ENCODE results near the gene HOXD9.

DNA sequence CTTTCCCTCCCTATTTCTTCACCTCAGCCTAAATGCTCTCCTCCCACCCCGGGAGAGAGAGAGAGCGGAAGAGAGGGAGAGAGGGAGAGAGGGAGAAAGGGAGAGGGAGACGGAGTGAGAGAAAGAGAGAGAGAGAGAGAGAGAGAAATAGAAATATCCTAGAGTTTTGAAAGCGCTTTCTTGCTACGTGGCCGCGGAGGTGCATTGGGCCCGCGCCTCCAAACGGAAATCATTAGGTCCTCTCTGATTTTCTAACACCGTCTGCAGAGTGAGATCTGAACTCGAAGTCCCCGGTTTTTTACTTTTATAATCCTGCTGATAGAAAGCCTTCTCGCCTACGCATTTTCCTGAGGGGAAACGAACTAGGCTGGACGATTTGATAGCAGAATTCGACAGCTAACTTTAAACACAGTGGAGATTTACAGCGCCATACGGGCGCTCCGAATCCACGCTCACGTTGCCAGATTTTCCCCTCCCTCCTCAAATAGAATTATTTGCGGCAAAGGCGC is 37.9 kb upstream of the HOXD9 start:
- TF ChIP-seq, protein P1, sequence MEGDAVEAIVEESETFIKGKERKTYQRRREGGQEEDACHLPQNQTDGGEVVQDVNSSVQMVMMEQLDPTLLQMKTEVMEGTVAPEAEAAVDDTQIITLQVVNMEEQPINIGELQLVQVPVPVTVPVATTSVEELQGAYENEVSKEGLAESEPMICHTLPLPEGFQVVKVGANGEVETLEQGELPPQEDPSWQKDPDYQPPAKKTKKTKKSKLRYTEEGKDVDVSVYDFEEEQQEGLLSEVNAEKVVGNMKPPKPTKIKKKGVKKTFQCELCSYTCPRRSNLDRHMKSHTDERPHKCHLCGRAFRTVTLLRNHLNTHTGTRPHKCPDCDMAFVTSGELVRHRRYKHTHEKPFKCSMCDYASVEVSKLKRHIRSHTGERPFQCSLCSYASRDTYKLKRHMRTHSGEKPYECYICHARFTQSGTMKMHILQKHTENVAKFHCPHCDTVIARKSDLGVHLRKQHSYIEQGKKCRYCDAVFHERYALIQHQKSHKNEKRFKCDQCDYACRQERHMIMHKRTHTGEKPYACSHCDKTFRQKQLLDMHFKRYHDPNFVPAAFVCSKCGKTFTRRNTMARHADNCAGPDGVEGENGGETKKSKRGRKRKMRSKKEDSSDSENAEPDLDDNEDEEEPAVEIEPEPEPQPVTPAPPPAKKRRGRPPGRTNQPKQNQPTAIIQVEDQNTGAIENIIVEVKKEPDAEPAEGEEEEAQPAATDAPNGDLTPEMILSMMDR (IDR thresholded peaks at IDR 0.05): no peak
- TF ChIP-seq POLR2A (IDR thresholded peaks at IDR 0.05): no peak
- no peak for TF ChIP-seq POLR2AphosphoS5 (IDR thresholded peaks at IDR 0.05)
- no peak for TF ChIP-seq EP300 (IDR thresholded peaks at IDR 0.05)
